Measurements from ENCODE around the gene IL4I1.

IL4I1 gene

GRCh38 chr19:49851456-49852259 is 45.0 kb downstream of the IL4I1 start:
- peak; percentile 57 for DNase-seq (ENCODE audit: low spot score)

GRCh38 chr19:49850487-49851342 is 46.0 kb downstream of the IL4I1 start, which contains the start of gene PTOV1:
Gene PTOV1 (plus strand): TSS chr19:49851159.
- peak; percentile 98 for DNase-seq (ENCODE audit: low spot score)

GRCh38 chr19:49850221-49850486 is 46.5 kb downstream of the IL4I1 start:
- no peak for DNase-seq (ENCODE audit: low spot score)

- no peak for DNase-seq (ENCODE audit: low spot score)
These were observed 47.1 kb downstream of the IL4I1 start for GRCh38 chr19:49849433-49850220.

- no peak for DNase-seq (ENCODE audit: low spot score)
These were observed 47.7 kb downstream of the IL4I1 start for GRCh38 chr19:49848938-49849337.

GRCh38 chr19:49847731-49848696 is 48.7 kb downstream of the IL4I1 start:
- DNase-seq (ENCODE audit: low spot score): peak; percentile 63

GRCh38 chr19:49846408-49846807 is 50.3 kb downstream of the IL4I1 start:
- DNase-seq (ENCODE audit: low spot score): no peak

- no peak for DNase-seq (ENCODE audit: low spot score)
These were observed 51.3 kb downstream of the IL4I1 start for GRCh38 chr19:49845414-49845813.

- DNase-seq (ENCODE audit: low spot score): no peak
These were observed 52.3 kb downstream of the IL4I1 start for GRCh38 chr19:49844138-49845095.

- no peak for DNase-seq (ENCODE audit: low spot score)
These were observed 53.4 kb downstream of the IL4I1 start for GRCh38 chr19:49843265-49843664.

- DNase-seq (ENCODE audit: low spot score): no peak
These were observed 55.9 kb downstream of the IL4I1 start for GRCh38 chr19:49840736-49841249.

- DNase-seq (ENCODE audit: low spot score): no peak
These were observed 56.4 kb downstream of the IL4I1 start for GRCh38 chr19:49840321-49840720.

GRCh38 chr19:49839713-49840112 is 57.0 kb downstream of the IL4I1 start:
- DNase-seq (ENCODE audit: low spot score): no peak
